ENCODE measurements around the gene PRR23E.

GRCh38 chr3:127218454-127218922, 25.6 kb downstream of the PRR23E start:
- TF ChIP-seq TAF1 (IDR thresholded peaks at IDR 0.05; ENCODE audit: borderline replicate concordance, insufficient read depth, low read length): no peak
- TF ChIP-seq FOXP2 (optimal IDR thresholded peaks at IDR 0.05; ENCODE audit: borderline replicate concordance, extremely low read depth, extremely low read length, insufficient read depth): no peak
- TF ChIP-seq POLR2AphosphoS5 (IDR thresholded peaks at IDR 0.05; ENCODE audit: low read depth, low read length): no peak
- no peak for TF ChIP-seq SIN3A (IDR thresholded peaks at IDR 0.05; ENCODE audit: borderline replicate concordance, insufficient read depth, low read length)
- no peak for TF ChIP-seq REST (IDR thresholded peaks at IDR 0.05; ENCODE audit: insufficient read depth in 1 of 2, low read depth in 2 of 2, low read length in 2 of 2)

Data from PFSK-1 (cell line).